Activated naive CD8-positive, alpha-beta T cell (primary cell): ENCODE results near the gene ARFGEF2.
A peak's percentile ranks its signal among the peaks of the same experiment; 100 is the strongest.

Source experiments
- H3K27ac Mint-ChIP-seq: one replicate; pipeline ENCODE4 v1.8.0; 2021; ENCODE audit warnings: mixed read lengths
- H3K27me3 Mint-ChIP-seq: one replicate; pipeline ENCODE4 v1.8.0; 2021; ENCODE audit warnings: mixed read lengths
- H3K36me3 Mint-ChIP-seq: one replicate; pipeline ENCODE4 v1.8.0; 2021; ENCODE audit warnings: mixed read lengths
- H3K4me1 Mint-ChIP-seq: one replicate; pipeline ENCODE4 v1.8.0; 2021; ENCODE audit warnings: low read depth, mixed read lengths
- H3K4me3 Mint-ChIP-seq: one replicate; pipeline ENCODE4 v1.8.0; 2021; ENCODE audit warnings: mild to moderate bottlenecking, mixed read lengths
- H3K9me3 Mint-ChIP-seq: one replicate; pipeline ENCODE4 v1.8.0; 2021; ENCODE audit warnings: low read depth, mixed read lengths

ARFGEF2 gene

DNA sequence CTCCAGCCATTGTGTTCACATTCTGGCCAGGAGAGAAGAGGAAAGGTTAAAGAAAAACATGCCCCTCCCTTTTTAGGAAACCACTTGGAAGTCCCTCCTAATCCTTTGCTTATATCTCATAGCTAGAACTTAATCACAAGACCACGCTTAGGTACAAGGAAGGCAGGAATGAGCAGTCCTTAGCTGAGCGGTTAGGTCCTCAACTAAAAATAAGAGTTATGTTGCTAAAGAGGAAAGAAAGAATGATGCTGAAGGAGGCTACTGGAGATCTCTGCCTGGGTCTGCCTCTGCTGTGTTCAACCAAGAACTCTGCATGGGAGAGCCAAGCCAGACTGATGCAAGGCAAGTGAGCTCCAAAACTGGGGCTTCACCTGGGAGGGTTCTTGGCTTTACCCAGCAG lies 11.6 kb upstream of the ARFGEF2 start:
- no peak overlapping the region for H3K4me3 Mint-ChIP-seq
- no peak overlapping the region for H3K27ac Mint-ChIP-seq
- H3K9me3 Mint-ChIP-seq: no peaks in the 10 kb centered on the region

DNA sequence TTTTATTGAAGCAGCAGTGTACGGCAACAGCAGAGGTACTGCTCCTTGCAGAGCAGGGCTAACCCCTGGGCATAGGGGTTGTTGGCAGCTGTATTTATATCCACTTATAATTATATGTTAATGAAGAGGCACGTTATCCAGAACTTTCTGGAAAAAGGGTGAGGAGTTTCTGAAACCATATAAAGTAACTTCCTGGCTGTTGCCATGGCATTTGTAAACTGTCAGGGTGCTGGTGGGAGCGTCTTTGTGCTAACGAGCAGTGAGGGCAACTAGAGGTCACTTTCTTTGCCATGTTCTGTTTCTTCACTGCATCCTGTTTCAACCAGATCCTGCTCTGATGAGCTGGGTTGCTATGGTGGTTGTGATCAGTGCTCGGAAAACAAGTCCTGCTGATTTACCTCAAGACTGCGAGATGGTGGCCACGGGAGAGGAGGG lies 11.1 kb upstream of the ARFGEF2 start:
- no peak overlapping the region for H3K27ac Mint-ChIP-seq
- H3K9me3 Mint-ChIP-seq: no peaks in the 10 kb centered on the region
- no peaks in the 10 kb centered on the region for H3K36me3 Mint-ChIP-seq
- H3K27me3 Mint-ChIP-seq: no peaks in the 10 kb centered on the region
- H3K4me1 Mint-ChIP-seq: peaks cover 3% of the 10 kb centered on the region
- no peak overlapping the region for H3K4me3 Mint-ChIP-seq

More for the DNA sequence above, 11.6 kb upstream of the ARFGEF2 start:
- Mint-ChIP-seq H3K27me3 (no peaks in the 10 kb centered on the region), H3K36me3 (no peaks in the 10 kb centered on the region), H3K4me1 (peaks cover 5% of the 10 kb centered on the region)

DNA sequence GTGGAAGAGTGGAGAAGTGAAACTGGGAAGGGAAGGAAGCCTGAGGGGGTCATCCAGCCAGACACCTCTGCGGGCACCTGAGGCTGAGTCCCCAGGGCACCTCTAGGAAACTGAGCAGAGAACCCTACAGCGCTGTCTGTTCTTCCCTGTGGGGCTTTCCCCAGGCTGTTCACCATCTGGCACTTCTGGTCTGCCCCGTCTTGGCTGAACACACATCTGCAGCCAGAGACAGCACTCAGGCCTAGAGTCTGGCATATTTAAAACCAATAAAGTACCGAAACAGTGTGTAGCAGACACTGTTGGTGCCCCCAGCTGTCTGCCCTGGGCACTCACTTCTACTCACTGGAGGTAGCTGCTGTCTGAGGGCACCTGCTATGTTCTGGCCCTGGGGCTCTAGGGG lies 9.4 kb upstream of the ARFGEF2 start:
- Mint-ChIP-seq H3K9me3 (no peaks in the 10 kb centered on the region), H3K4me1 (peaks cover 3% of the 10 kb centered on the region), H3K27me3 (no peaks in the 10 kb centered on the region), H3K27ac (no peak overlapping the region), H3K36me3 (no peaks in the 10 kb centered on the region), H3K4me3 (no peak overlapping the region)

DNA sequence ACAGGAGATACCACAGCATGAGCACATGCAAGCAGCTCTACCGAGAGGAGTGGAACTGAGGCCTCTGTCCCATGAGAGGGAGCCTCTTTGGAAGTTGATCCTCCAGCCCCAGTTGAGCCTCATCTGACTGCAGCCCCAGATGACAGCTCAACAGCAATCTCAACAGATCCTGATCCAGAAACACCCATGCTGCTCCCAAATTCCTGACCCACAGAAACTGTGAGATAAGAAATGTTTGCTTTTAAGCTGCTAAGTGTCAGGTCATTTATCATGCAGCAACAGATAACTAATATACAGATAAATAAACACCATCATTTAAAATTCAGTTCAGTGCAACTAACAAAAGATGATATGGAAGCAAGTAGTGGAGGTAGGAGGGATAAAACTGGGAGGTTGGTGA lies 4.8 kb upstream of the ARFGEF2 start:
- Mint-ChIP-seq H3K4me3 (no peak overlapping the region), H3K27ac (no peak overlapping the region)

DNA sequence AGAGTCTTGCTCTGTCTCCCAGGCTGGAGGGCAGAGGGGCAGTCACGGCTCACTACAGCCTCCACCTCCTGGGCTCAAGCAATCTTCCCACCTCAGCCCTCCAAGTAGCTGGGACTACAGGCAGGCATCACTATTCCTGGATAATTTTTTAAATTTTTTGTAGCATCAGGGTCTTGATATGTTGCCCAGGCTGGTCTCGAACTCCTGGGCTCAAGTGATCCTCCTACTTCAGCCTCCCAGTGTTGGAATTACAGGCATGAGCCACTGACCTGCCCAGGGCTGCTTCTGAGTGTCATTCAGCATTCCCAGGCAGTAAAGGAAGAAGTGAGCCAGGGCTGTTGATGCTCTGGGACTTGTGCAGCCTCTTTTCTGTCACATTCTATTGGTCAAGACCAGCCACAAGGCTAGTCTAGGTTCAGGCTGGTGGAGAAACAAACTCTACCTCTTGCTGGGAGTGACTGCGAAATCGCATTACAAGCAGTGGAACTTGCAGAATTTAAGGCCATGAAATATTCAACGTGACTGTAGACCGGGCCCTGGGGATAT lies 2.1 kb upstream of the ARFGEF2 start:
- no peaks in the 10 kb centered on the region for H3K9me3 Mint-ChIP-seq
- peaks cover 35% of the 10 kb centered on the region for H3K4me1 Mint-ChIP-seq
- H3K27ac Mint-ChIP-seq: no peak overlapping the region
- H3K36me3 Mint-ChIP-seq: no peaks in the 10 kb centered on the region
- no peaks in the 10 kb centered on the region for H3K27me3 Mint-ChIP-seq
- H3K4me3 Mint-ChIP-seq: peak overlapping the region; percentile 56

More for the DNA sequence above, 4.8 kb upstream of the ARFGEF2 start:
- Mint-ChIP-seq H3K9me3 (no peaks in the 10 kb centered on the region), H3K4me1 (peaks cover 11% of the 10 kb centered on the region), H3K36me3 (no peaks in the 10 kb centered on the region), H3K27me3 (no peaks in the 10 kb centered on the region)

DNA sequence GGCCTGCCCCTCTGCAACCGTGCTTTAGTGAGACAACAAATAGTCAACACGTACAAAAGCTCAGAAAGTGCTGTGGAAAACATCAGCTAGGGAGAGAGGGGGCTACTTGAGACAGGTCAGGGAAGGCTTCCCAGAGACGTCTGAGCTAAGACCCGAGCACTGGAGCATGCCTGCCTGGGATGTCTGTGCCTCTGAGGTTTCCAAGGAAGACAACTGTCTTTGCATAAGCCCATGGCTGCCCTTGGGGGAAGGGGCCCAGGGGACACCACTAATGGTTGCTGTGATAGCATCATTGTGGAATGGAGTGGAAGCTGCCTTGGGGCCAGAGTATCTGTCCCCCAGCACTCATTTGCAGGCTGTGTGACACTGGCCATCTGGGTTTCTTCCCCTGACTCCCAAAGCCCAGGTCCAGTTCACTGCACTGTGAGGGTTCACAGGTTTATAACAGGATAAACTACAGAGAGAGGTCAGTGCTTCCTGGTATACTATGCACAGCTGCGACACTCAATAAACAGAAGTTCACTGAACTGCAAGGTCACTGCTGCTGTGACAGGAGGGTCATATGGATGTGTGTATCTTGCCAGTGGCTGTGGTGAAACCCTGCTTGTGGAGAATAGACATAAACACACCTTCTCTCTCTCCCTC lies 1.5 kb upstream of the ARFGEF2 start:
- peak overlapping the region; percentile 97 for H3K4me3 Mint-ChIP-seq
- H3K4me1 Mint-ChIP-seq: peaks cover 41% of the 10 kb centered on the region

DNA sequence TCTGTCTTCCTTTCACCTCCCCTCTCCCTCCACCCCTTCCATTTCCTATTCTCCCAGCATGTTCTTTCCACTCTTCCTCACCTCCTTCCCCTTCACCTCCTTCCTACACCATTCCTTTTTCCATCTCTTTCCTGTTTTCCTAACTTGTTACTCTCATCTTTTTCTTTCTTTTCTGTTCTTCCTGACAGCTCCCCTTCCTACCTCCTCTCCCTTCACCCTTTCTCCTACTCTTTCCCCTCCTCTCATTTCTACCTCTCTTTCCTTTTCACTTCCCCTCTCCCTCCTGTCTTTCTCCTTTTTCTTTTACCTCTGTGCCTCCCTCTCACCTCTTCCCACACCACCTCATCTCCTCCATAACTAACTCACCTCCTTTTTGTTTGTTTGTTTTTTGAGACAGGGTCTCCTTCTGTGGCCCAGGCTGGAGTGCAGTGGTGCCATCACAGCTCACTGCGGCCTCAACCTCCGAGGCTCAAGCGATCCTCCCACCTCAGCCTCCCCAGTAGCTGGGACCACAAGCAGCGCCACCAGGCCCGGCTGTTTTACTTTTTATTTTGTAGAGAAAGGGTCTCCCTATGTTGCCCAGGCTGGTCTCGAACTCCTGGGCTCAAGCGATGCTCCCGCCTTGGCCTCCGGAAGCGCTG lies 864 bp upstream of the ARFGEF2 start:
- Mint-ChIP-seq H3K4me3 (peak overlapping the region; percentile 97), H3K27ac (peak overlapping the region; percentile 98), H3K4me1 (peaks cover 42% of the 10 kb centered on the region), H3K36me3 (no peaks in the 10 kb centered on the region), H3K9me3 (no peaks in the 10 kb centered on the region), H3K27me3 (no peaks in the 10 kb centered on the region)

More for the DNA sequence above, 1.5 kb upstream of the ARFGEF2 start:
- Mint-ChIP-seq H3K27ac (peak overlapping the region; percentile 98), H3K36me3 (no peaks in the 10 kb centered on the region), H3K9me3 (no peaks in the 10 kb centered on the region), H3K27me3 (no peaks in the 10 kb centered on the region)

DNA sequence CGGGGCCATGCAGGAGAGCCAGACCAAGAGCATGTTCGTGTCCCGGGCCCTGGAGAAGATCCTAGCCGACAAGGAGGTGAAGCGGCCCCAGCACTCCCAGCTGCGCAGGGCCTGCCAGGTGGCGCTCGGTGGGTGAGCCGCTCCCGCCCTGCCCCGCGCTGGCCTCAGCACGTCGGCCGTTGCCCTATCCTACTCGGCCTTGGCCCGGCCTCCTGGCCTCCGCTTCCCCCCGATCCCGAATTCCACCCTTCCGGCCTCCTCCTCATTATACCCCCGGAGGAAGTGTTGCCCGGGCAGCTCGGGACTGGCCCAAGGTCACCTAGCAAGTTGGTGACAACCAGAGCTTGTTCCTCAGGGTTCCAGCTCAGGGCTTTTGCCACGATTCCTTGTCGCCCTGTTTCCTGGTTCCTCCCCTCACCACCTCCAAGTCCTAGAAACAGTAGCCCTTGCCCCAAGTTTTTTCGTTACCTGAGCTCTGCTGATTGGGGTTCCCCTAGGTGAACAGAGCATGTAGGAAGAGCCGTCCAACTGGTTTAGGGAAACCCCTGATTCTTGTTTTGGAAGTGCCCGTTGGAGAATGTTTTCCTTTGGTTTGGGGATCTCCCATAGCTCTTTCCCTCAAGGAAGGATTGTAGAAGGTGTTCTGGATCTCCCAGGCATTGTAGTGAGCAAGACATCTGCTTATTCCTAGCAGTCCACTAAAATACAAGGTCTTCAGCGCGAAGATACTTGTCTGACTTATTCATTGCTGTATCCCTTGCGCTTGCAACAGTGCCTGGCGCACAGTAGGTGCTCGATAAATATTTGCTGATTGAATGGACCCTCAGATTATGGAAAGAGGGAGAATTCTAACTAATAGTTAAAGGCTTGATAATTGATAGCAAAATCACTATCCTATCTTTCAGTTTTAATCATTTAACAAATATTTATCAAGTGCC lies 641 bp downstream of the ARFGEF2 start:
- Mint-ChIP-seq H3K27ac (peak overlapping the region; percentile 98), H3K9me3 (no peaks in the 10 kb centered on the region), H3K27me3 (no peaks in the 10 kb centered on the region), H3K4me1 (peaks cover 53% of the 10 kb centered on the region), H3K36me3 (no peaks in the 10 kb centered on the region), H3K4me3 (peak overlapping the region; percentile 96)

DNA sequence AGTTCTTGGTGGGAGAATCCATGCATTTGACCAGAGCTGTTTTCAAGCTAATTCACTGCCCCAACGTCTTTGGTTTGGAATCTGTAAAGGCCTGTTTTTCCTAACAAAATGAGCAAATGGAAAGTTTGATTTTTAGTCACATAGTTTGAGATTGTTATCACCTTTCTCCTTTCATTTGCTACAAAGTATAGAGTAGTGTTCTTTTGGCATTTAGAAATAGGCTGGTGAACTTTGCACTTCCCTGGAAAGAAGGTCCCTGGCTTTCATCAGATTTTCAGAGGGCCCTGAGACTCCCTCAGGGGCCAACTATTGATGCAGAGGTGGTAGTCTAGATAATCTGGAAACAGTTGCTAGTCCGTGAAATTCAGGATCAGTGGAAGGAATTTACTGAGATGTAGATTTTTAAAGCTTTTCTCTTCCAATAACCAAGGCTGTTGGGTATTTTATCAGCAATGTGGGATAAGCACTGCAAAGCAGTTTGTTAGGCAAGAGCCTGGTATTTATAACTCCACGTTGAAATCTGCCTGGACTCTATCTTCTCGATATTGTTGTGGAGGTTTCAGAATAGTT lies 1.7 kb downstream of the ARFGEF2 start:
- Mint-ChIP-seq H3K27me3 (no peaks in the 10 kb centered on the region), H3K4me3 (peak overlapping the region; percentile 96), H3K27ac (peak overlapping the region; percentile 86), H3K9me3 (no peaks in the 10 kb centered on the region), H3K36me3 (no peaks in the 10 kb centered on the region), H3K4me1 (peaks cover 55% of the 10 kb centered on the region)

DNA sequence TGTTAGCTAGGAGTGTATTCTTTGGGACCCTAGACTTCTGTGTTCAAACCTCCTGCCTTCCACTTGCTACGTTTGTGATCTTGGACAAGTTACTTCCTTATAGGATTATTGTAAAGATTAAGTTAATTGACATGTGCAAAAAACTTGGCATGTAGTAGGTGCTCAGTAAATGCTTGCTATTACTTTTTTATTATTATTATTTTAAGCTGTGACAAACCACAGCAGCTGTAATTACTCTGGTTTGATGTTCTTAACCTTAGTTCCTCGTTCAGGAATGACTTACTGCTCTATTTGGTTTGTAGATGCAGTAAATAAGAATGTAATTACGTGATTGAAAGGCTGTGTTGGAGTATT lies 3.2 kb downstream of the ARFGEF2 start:
- no peaks in the 10 kb centered on the region for H3K27me3 Mint-ChIP-seq

DNA sequence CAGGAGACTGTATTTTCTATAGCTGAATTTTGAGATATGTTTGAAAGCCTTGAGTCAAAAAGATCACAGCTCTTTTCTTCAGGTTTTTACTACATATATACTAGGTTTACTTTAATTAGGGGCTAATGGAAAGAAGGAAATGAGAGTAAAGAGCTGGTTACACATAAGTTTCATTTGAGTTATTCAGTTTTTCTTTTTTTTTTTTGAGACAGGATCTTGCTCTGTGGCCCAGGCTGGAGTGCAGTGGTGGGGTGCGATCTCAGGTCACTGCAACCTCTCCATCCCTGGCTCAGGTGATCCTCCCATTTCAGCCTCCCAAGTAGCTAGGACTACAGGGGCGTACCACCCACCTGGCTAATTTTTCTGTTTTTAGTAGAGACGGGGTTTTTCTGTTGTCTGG lies 4.8 kb downstream of the ARFGEF2 start:
- Mint-ChIP-seq H3K36me3 (no peaks in the 10 kb centered on the region), H3K27ac (no peak overlapping the region), H3K4me1 (peaks cover 45% of the 10 kb centered on the region), H3K9me3 (no peaks in the 10 kb centered on the region), H3K4me3 (no peak overlapping the region), H3K27me3 (no peaks in the 10 kb centered on the region)

More for the DNA sequence above, 3.2 kb downstream of the ARFGEF2 start:
- H3K4me3 Mint-ChIP-seq: no peak overlapping the region
- no peaks in the 10 kb centered on the region for H3K36me3 Mint-ChIP-seq
- peak overlapping the region; percentile 52 for H3K27ac Mint-ChIP-seq
- H3K9me3 Mint-ChIP-seq: no peaks in the 10 kb centered on the region
- H3K4me1 Mint-ChIP-seq: peaks cover 55% of the 10 kb centered on the region

DNA sequence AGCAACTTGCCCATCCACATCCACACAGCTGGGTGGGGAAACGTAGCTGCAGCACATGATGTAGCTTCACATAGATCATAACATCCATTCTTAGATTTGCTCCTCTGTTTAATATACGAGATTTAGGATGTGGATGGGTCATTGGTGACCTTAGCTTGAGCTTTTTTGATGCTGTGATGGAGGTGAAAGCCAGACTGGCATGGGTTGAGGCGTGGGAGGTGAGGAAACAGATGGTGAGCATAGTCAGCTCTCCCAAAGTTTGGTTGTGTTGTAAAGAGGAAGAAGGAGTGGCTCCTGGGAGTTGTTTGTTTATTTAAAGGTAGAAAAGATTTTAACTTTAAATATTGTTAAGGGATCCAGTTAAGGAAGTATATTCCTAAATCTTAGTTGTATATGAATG lies 5.3 kb downstream of the ARFGEF2 start:
- Mint-ChIP-seq H3K27me3 (no peaks in the 10 kb centered on the region), H3K36me3 (no peaks in the 10 kb centered on the region), H3K9me3 (no peaks in the 10 kb centered on the region), H3K4me1 (peaks cover 45% of the 10 kb centered on the region), H3K4me3 (no peak overlapping the region), H3K27ac (no peak overlapping the region)

DNA sequence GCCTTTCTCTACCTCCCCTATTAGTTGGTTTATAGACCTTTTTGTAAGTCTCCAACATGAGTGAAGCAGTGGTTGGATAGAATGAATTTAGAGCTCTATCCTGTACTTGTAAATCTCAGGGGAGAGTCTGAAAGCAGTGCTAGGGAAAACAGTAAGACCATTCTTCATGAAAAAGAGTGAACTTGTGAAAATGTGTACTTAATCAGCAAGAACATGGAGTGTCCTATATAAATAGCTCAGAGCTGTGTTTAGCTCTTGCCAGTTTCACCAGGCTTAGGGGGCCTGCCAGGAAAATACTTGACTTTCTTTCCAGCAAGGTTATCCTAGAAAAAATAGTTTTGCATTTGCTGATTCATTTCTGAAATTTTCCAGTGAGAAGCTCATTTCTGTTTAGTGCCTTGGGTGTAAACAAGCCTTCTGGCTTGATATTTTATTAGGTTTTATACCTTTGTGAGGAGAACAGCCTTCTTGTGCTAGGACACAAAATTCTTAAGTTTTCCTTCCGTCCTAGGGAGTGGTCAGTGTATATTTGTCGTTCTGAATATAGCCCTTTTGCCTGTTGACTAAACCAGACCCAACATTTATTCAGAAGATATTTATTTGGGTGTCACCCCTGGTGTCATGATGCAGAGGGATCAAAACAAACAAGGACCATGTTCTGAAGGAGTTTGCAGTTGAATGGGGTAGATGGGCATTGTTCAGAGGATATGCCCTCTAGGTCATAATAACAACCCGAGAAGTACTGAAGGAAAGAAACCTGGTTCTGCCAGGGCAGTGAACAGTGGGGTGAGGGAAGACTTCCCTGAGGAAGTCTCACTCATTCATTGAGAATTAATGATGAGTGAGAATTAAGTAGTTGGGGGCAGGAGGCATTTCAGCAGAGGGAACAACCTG lies 7.6 kb downstream of the ARFGEF2 start:
- no peaks in the 10 kb centered on the region for H3K27me3 Mint-ChIP-seq
- no peak overlapping the region for H3K4me3 Mint-ChIP-seq
- no peak overlapping the region for H3K27ac Mint-ChIP-seq
- H3K9me3 Mint-ChIP-seq: no peaks in the 10 kb centered on the region
- H3K4me1 Mint-ChIP-seq: peaks cover 29% of the 10 kb centered on the region
- H3K36me3 Mint-ChIP-seq: peaks cover 3% of the 10 kb centered on the region

DNA sequence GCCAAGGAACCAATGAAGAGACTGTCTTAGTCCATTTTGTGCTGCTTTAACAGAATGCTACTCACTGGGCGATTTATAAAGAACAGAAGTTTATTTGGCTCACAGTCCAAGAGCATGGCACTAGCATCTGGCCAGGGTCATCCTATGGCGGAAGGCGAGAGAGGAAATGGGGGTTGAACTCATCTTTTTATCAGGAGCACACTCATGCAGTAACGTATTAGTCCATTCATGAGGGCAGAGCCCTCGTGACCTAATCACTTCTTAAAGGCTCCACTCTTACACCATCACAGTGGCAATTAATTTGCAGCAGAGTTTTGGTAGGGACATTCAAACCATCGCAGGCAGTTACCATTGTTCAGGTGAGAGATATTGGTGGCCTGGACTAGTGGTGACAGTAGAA lies 8.5 kb downstream of the ARFGEF2 start:
- no peaks in the 10 kb centered on the region for H3K27me3 Mint-ChIP-seq
- peaks cover 27% of the 10 kb centered on the region for H3K4me1 Mint-ChIP-seq
- H3K36me3 Mint-ChIP-seq: peaks cover 6% of the 10 kb centered on the region
- no peak overlapping the region for H3K4me3 Mint-ChIP-seq
- no peaks in the 10 kb centered on the region for H3K9me3 Mint-ChIP-seq
- no peak overlapping the region for H3K27ac Mint-ChIP-seq
